RWPE1 (cell line): ENCODE results near the gene DBX1.

Experiments used
- CTCF ChIA-PET: fragments of 350-600 bp; sonication (Branson Sonifier 250); formaldehyde crosslinking; extraction: SDS; loops from one replicate; lab custom pipeline; 2021; lab: Yijun Ruan, JAX
- POLR2A ChIA-PET: fragments of 400-600 bp; formaldehyde crosslinking; extraction: SDS; loops from one replicate; lab custom pipeline; 2020; ENCODE audit warnings: antibody characterized with exemption; ENCODE audit not compliant: low non-redundant PET; lab: Yijun Ruan, JAX
- DNase-seq: peaks from one replicate; pipeline ENCODE4 v3.0.0; 2012; ENCODE audit warnings: low spot score
- H3K27ac ChIP-seq: fragments of 450-650 bp; 2 replicates; pipeline ENCODE4 v1.5.1; 2017
- CTCF ChIP-seq: fragments of 450-650 bp; conservative IDR thresholded peaks from 2 replicates; pipeline ENCODE4 v1.5.1; 2017; ENCODE audit warnings: low read depth, mild to moderate bottlenecking

Gene DBX1

GRCh38 chr11:20111871-20112270, 48.4 kb downstream of the DBX1 start:
- no peak for DNase-seq
- peak overlapping the region; percentile 99 for H3K27ac ChIP-seq
- POLR2A ChIA-PET: interaction anchor here (0.5 to 1.0 kb wide), 2 partner anchors 56 to 93 kb away, joined by 4 read pairs; no protein-coding TSS in a partner anchor
- CTCF ChIA-PET: interaction anchor here (0.7 to 1.7 kb wide), 7 partner anchors 11 to 160 kb away, joined by 3 to 10 read pairs (median 4); no protein-coding TSS in a partner anchor
- no peak for TF ChIP-seq CTCF

- TF ChIP-seq CTCF: peak; percentile 87
- CTCF ChIA-PET: interaction anchor here (0.6 to 1.7 kb wide), 12 partner anchors 12 to 557 kb away, joined by 3 to 9 read pairs (median 4); no protein-coding TSS in a partner anchor
- peak; percentile 71 for DNase-seq
- POLR2A ChIA-PET: interaction anchor here (0.8 kb wide), 1 partner anchor 18 kb away, joined by 3 read pairs; no protein-coding TSS in a partner anchor
- H3K27ac ChIP-seq: peak overlapping the region; percentile 99
Observed at GRCh38 chr11:20110908-20111669, 49.2 kb downstream of the DBX1 start.

- ChIA-PET POLR2A (no interaction called here), CTCF (interaction anchor here (0.7 to 1.7 kb wide), 6 partner anchors 12 to 556 kb away, joined by 3 to 9 read pairs (median 4); no protein-coding TSS in a partner anchor)
- H3K27ac ChIP-seq: peak overlapping the region; percentile 99
- TF ChIP-seq CTCF: no peak
- no peak for DNase-seq
Observed at GRCh38 chr11:20109731-20110445, 50.4 kb downstream of the DBX1 start.
